K562 (cell line): ENCODE data around the gene DENND5B.

Source experiments
- POLR2A ChIP-seq: fragments of 450-650 bp; conservative IDR thresholded peaks from 2 replicates; pipeline ENCODE4 v1.6.1; 2016
- TGIF2 ChIP-seq: sonication (generic); formaldehyde crosslinking; IDR thresholded peaks from 2 replicates; pipeline ENCODE4 v1.8.1; 2022; ENCODE audit warnings: mild to moderate bottlenecking, missing genetic modification reagents, moderate library complexity
- ZBTB33 ChIP-seq: sonication (generic); formaldehyde crosslinking; IDR thresholded peaks from 2 replicates; pipeline ENCODE4 v1.8.1; 2023; ENCODE audit warnings: mild to moderate bottlenecking, missing genetic modification reagents
- ZC3H4 ChIP-seq: sonication (generic); formaldehyde crosslinking; IDR thresholded peaks from 2 replicates; pipeline ENCODE4 v1.9.0; 2021; ENCODE audit warnings: missing genetic modification reagents, borderline replicate concordance
- ZNF212 ChIP-seq: fragments of 450-650 bp; formaldehyde crosslinking; IDR thresholded peaks from 2 replicates; pipeline ENCODE4 v1.4.0; 2020; ENCODE audit warnings: mild to moderate bottlenecking
- ZZZ3 ChIP-seq: fragments of 450-650 bp; IDR thresholded peaks from 2 replicates; pipeline ENCODE4 v1.6.1; 2016; ENCODE audit warnings: antibody characterized with exemption, mild to moderate bottlenecking, moderate library complexity

DNA sequence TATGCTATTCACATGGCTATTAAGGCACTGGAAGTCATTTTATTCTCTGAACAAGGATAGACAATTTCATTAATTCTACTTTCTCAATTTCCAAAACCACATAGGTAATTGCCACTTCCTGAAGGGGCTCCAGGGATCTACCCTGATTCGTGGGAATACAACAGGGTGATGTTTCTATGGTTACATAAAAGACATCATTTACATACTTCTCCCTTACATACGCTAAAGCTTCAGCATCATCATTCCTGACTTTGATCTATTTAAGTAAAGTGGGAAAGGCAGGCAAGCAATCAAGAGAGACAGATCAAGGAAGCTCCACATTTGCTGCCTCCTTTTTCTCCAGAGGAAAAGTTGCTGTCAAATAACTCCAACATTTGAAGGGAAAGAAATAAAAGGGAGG is 146.2 kb downstream of the DENND5B start:
- TF ChIP-seq ZZZ3 (no peak), ZNF212 (no peak), TGIF2 (CRISPR knock-in tag) (no peak), ZBTB33 (CRISPR knock-in tag) (no peak), ZC3H4 (CRISPR knock-in tag) (no peak), POLR2A (no peak)
